RWPE2 (cell line): ENCODE data around the gene TNNT1.

Experiments
- ATAC-seq: fragments of 200-7000 bp; cut with Tn5 transposase; 3 replicates; pipeline ENCODE4 v1.9.1; 2021; ENCODE audit warnings: low read depth
- DNase-seq: peaks from one replicate; pipeline ENCODE4 v3.0.0-alpha.2; 2020; ENCODE audit warnings: low spot score
- H3K27ac ChIP-seq: fragments of 450-650 bp; 2 replicates; pipeline ENCODE4 v1.5.1; 2017; ENCODE audit warnings: mild to moderate bottlenecking; ENCODE audit not compliant: poor library complexity, severe bottlenecking
- H3K27me3 ChIP-seq: fragments of 250-450 bp; sonication (Bioruptor Pico); 2 replicates; pipeline ENCODE4 v1.5.1; 2021; ENCODE audit warnings: mild to moderate bottlenecking, moderate library complexity; ENCODE audit not compliant: insufficient read depth, poor library complexity, severe bottlenecking
- H3K36me3 ChIP-seq: fragments of 250-450 bp; sonication (Bioruptor Pico); 2 replicates; pipeline ENCODE4 v1.5.1; 2020; ENCODE audit warnings: low read depth, mild to moderate bottlenecking, moderate library complexity
- H3K4me1 ChIP-seq: fragments of 250-450 bp; sonication (Bioruptor Pico); 2 replicates; pipeline ENCODE4 v1.5.1; 2021; ENCODE audit warnings: mild to moderate bottlenecking, moderate library complexity; ENCODE audit not compliant: insufficient read depth, poor library complexity, severe bottlenecking
- H3K4me3 ChIP-seq: fragments of 250-450 bp; sonication (Bioruptor Pico); 2 replicates; pipeline ENCODE4 v1.5.1; 2021; ENCODE audit warnings: mild to moderate bottlenecking, moderate library complexity; ENCODE audit not compliant: severe bottlenecking
- H3K9me3 ChIP-seq: fragments of 250-450 bp; sonication (Bioruptor Pico); 2 replicates; pipeline ENCODE4 v1.5.1; 2021; ENCODE audit warnings: mild to moderate bottlenecking, moderate library complexity; ENCODE audit not compliant: severe bottlenecking
- TF ChIP-seq, protein P1 (sequence below): fragments of 450-650 bp; IDR thresholded peaks from one replicate; pipeline ENCODE4 v1.5.1; 2017; ENCODE audit warnings: mild to moderate bottlenecking, moderate library complexity; ENCODE audit not compliant: poor library complexity, severe bottlenecking

Gene TNNT1

DNA sequence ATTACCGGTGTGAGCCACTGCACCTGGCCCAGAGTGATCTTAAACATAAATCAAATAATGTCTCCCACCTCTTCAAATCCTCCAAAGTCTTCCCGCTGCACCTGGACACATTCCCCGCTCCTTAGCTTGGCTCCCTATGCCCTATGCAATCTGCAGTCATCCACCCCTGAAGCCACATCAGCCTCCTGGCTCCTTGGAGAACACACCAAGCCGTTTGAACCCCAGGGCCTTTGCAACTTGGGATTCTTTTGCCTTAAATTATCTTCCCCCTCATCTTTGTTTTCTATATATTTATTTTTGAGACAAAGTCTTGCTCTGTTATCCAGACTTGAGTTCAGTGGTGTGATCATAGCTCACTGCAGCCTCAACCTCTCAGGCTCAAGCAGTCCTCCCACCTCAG, 20.1 kb upstream of the TNNT1 start:
- Histone ChIP-seq H3K27me3 (no peaks in the 10 kb centered on the region), H3K36me3 (no peaks in the 10 kb centered on the region), H3K4me1 (peaks cover 2% of the 10 kb centered on the region), H3K9me3 (no peaks in the 10 kb centered on the region), H3K4me3 (no peak overlapping the region), H3K27ac (no peak overlapping the region)
- ATAC-seq (no peak), DNase-seq (no peak)
- TF ChIP-seq, protein P1, sequence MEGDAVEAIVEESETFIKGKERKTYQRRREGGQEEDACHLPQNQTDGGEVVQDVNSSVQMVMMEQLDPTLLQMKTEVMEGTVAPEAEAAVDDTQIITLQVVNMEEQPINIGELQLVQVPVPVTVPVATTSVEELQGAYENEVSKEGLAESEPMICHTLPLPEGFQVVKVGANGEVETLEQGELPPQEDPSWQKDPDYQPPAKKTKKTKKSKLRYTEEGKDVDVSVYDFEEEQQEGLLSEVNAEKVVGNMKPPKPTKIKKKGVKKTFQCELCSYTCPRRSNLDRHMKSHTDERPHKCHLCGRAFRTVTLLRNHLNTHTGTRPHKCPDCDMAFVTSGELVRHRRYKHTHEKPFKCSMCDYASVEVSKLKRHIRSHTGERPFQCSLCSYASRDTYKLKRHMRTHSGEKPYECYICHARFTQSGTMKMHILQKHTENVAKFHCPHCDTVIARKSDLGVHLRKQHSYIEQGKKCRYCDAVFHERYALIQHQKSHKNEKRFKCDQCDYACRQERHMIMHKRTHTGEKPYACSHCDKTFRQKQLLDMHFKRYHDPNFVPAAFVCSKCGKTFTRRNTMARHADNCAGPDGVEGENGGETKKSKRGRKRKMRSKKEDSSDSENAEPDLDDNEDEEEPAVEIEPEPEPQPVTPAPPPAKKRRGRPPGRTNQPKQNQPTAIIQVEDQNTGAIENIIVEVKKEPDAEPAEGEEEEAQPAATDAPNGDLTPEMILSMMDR: no peak

DNA sequence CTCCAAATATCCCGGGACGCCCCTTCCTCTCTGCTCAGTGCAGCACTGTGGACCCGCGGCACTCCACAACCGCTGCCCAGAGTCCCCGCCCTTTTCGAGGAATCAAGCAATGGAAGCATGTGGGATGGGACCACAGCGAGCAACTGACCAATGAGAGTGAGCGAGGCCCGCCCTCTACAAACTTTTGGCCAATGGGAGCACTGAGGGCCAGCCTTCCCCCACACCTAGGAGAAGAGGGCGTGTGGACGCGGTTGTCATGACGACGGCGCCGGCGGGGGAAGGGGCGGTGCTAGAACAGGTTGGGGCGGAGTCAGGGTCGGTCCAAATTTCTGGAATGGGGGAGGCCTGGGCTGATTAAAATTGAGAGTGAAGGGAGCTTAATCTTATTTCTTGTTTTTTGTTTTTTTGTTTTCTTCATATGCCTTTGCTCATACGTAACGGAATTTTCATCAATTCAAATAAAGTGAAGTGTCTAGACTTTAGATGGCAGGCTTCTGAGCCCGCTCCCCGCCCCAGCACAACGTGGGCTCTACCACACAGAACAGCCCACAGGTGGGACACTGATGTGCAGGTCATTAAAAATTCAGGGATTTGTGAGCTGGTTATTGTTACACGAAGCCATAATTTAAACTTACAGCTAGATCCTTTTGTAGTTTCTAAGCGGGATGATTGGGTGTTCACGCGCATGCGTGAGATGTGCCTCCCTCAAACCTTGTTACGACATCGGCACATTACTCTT, 17.7 kb upstream of the TNNT1 start, which contains the start of gene DNAAF3:
Gene DNAAF3 (minus strand): TSS at position 84 of the 739 bp plus-strand sequence. CDS start 200 bp downstream, outside the sequence.
- ATAC-seq: peak; percentile 97

DNA sequence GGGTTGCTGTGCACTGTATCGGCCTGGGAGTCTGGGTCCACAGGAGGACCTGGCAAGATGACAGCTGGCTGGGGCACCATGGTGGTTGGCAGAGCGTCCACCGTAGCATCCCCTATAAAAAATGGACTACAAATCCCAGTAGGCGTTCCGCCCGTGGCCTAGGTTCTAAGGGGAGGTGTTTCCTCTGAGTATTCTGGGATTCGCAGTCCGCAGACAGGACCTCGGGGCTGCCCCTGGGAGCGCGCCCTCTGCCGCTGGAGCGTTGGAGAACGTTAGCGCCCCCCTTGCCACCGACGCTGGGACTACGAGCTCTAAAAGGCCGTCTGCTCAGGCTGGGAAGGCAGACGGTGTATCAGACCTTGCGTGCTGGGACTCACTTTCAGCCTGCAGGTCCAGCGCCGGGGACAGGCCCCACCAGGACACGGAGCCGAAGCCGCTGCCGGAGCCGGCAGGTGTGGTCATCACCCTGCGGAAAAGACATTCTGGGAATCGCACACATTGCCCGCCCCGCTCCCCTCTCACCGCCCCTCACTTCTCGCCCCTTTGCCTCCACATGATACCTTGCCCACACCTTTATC, 17.0 kb upstream of the TNNT1 start:
- ATAC-seq (peak; percentile 69), DNase-seq (no peak)
- Histone ChIP-seq H3K36me3 (no peaks in the 10 kb centered on the region), H3K4me1 (no peaks in the 10 kb centered on the region), H3K27me3 (no peaks in the 10 kb centered on the region), H3K27ac (peak overlapping the region; percentile 54), H3K4me3 (peak overlapping the region; percentile 41), H3K9me3 (no peaks in the 10 kb centered on the region)
- TF ChIP-seq, protein P1: peak; percentile 89

More for the DNA sequence above, 17.7 kb upstream of the TNNT1 start, which contains the start of gene DNAAF3:
- peak within 1 kb of the TSS; percentile 54 for H3K27ac ChIP-seq
- H3K9me3 ChIP-seq: no peaks in the 10 kb centered on the region
- TF ChIP-seq, protein P1: peak; percentile 8
- no peaks in the 10 kb centered on the region for H3K36me3 ChIP-seq
- H3K27me3 ChIP-seq: no peaks in the 10 kb centered on the region
- H3K4me1 ChIP-seq: no peaks in the 10 kb centered on the region
- peak within 1 kb of the TSS; percentile 41 for H3K4me3 ChIP-seq
- peak; percentile 97 for DNase-seq

DNA sequence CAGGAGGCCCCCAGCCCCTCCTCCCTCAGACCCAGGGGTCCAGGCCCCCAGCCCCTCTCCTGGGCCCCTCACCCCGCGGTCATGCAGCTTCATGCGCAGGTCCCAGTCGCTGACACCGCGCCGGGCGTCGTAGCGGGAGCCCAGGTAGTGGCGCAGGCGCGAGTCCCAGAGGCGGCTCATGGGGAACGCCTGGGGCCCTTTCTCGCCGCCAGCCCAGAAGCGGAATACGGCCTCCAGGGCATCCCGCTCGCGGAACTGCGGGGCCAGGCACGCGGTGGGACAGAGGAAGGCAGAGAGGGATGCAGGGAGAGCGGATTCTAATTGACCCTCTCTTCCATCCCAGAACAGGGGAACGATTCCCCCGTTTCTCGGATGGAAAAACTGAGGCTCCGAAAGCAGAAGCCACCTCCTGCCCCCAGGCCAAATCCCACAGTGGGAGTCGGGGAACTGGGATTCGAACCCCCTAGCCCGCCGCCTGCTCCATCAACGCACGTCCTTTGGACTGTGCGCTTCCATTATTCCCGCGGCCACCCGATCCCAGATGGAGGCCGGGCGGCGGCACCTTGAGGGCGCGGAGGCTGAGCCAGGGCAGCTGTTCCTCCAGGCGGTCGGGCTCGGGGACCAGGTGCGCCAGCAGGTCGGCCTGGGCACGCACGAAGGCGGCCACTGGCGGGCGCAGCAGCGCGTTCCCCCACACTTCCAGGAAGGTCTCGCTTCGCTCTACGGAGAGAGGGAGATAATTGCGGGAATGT, 12.7 kb upstream of the TNNT1 start:
- H3K27me3 ChIP-seq: no peaks in the 10 kb centered on the region
- H3K36me3 ChIP-seq: no peaks in the 10 kb centered on the region
- H3K4me3 ChIP-seq: no peak overlapping the region
- peaks cover 18% of the 10 kb centered on the region for H3K4me1 ChIP-seq
- ATAC-seq (no peak), DNase-seq (no peak)
- H3K9me3 ChIP-seq: no peaks in the 10 kb centered on the region
- H3K27ac ChIP-seq: no peak overlapping the region
- TF ChIP-seq, protein P1: no peak
